A549 treated with Mapracorat at 1 μM for 4 hours (cell line): Measurements from ENCODE around the gene TEX38. TPM values are rescaled to one million over a fixed set of nuclear protein-coding genes. Genes with fewer than 3 reads are reported as not detected.

Source experiments
- total RNA-seq: library from RNA; stranded (reverse); fragments of 200-300 nt; extraction: Qiagen RNA extraction; gene quantifications from 5 replicates; pipeline ENCODE4 v1.2.3, GENCODE V29; 2022

Gene TEX38
- not detected in 5 replicates for total RNA-seq

DNA sequence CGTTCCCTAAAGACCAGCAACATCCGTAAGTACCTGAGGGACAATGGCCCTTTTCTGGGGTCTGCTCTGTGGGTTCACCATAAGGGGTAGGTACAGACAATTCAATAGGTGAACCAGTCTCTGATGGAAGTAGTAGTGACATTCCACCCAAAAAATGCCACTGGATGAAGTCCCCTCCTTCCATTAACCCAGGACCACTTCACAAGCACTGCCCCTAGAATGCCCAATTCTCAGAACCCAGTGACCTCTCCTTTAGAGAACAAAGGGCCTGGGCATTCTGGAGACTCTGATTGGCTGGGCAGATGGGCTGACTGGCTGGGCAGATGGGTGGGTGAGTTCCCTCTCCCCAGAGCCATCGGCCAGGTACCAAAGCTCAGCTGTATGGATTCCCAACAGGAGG lies at the start of gene TEX38:
Gene TEX38, plus strand, starts transcription at position 301 of the 400 bp plus-strand sequence. Its CDS starts 81 bp downstream, at position 382.

DNA sequence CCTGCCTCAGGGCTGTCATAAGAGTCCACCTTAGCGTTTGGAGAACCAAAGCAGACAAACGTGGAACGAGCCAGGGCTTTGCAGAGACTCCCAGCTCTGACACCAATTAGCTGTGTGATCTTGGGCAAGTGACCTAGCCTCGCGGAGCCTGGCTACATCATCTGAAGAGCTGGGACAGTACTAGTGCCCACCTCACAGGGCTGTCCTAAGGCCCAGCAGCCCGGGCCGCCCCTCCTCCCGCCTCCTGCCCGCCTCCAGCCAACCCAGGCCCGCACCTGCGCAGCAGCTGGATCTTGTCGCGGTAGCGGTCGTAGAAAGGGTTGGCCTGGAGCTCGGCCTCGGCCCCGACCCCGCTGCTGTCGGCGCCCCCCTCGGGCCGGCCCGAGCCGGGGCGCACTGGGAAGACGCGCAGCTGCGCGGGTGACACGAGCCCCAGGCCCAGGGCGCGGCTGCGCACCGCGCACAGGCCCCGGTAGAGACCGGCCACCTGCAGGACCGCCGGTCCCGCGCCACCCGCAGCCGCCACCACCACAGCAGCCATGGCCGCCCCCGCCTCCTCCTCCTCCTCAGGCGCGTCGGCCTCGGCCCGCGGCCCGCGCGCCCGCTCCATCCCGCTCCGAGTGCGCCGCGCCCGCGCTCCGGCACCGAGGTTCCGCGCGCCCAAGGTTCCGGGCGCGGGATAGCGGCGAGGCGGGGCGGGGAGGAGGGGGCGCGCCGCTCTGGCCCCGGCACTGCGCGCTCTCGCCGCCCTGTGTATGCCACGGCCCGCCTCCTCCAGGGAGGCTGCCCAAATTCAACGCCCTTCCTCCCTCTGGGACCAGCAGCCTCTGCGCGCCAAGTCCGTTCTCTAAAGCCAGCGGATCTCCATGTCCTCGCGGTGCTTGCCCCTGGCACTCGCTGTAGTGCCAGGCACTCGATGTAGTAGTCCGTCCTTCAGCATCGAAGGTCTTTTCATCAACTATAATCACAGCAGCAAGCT lies 3.6 kb upstream of the TEX38 start, which contains the start of gene ATPAF1:
Gene ATPAF1, minus strand, starts transcription at position 583 of the 979 bp plus-strand sequence. Its CDS starts 42 bp downstream, at position 541.

DNA sequence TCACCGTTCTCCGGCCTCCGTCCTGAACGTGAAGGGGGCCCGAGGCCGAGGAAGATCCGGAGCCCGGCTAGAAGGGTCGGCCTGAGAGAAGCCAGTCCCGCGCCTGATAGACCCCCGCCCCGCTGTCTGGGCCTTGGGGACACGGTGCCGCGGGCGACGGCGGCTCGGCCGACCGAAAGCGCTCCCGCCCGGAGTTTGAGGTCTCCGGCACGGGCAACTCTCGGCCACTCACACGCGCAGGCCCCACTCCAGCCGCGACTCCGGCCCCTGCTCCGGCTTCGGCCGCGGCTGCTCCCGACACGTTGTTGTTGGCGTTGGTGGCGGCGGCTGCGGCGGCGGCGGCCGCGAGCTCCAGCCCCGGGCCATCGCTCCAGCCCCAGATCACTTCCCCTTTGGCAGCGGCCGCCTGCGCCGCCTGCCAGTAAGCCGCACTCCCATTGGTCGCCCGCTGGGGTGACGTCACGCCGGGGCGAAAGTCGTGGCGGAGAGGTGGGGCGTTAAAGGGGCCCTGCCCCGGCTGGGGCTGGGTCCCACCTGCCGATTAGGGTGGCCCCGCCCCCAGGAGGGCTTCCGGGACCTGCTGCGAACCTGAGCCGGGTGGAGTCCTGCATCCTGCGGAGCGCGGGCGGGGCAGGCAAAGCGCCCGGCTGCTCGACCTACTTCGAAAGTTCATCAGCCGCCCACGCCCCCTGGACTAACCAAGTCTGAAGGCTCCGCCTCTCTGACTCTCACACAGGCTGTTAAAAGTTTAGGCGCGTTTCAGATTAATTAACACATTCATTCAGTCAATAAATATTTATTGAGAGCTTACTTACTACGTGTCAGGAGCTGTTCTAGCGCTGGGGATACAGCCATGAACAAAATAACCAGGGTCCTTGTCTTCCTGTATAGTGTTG lies 47.3 kb downstream of the TEX38 start, which contains the start of gene EFCAB14:
Gene EFCAB14, minus strand, starts transcription at position 388 of the 896 bp plus-strand sequence. CDS start 1,027 bp downstream, outside the sequence.

Other genes with a start within 250 kb of the TEX38 start
- gene DMBX1, start 182.0 kb upstream of the TEX38 start, total RNA-seq: 0.63 to 1.2 TPM (median 0.94 TPM) in 5 replicates
- not detected in 5 replicates for gene KNCN, start 120.2 kb upstream of the TEX38 start, total RNA-seq
- 18.3 to 21.3 TPM (median 19.5 TPM) in 5 replicates for gene MKNK1, start 67.6 kb upstream of the TEX38 start, total RNA-seq
- 3.6 to 4.3 TPM (median 3.9 TPM) in 5 replicates for gene MOB3C, start 55.0 kb upstream of the TEX38 start, total RNA-seq
- gene ATPAF1, start 3.5 kb upstream of the TEX38 start, total RNA-seq: 33.6 to 38.2 TPM (median 35.2 TPM) in 5 replicates
- gene EFCAB14, start 47.3 kb downstream of the TEX38 start, total RNA-seq: 21.0 to 27.8 TPM (median 27.3 TPM) in 5 replicates
- gene CYP4B1, start 127.2 kb downstream of the TEX38 start, total RNA-seq: 0.16 TPM in 1 of 5 replicates, not detected in the others